Measurements from ENCODE around the gene SNX18. TPM values are rescaled to one million over a fixed set of nuclear protein-coding genes. Genes with fewer than 3 reads are reported as not detected.

SNX18 gene
- total RNA-seq, 1 experiment from 2014 or later, result 14.3 TPM

GRCh38 chr5:54519509-54519876 lies 1.9 kb downstream of the SNX18 start:
- Histone ChIP-seq H3K9ac (ENCODE audit: low read length) (no peak overlapping the region), H4K20me1 (ENCODE audit: low read length) (0 out of 2 replicates have a peak, but pooled peaks cover 8% of the 10 kb centered on the region), H3K9me3 (ENCODE audit: low read length) (no peaks in the 10 kb centered on the region), H3K4me1 (ENCODE audit: insufficient read depth, low read length) (peaks cover 36% of the 10 kb centered on the region), H3K79me2 (ENCODE audit: low read length) (peaks cover 63% of the 10 kb centered on the region), H2AFZ (ENCODE audit: low read length) (no peak overlapping the region), H3K9me2 (replicated peaks; ENCODE audit: low read length) (no peaks in the 10 kb centered on the region), H3K27ac (ENCODE audit: low read length) (no peak overlapping the region), H3K4me2 (ENCODE audit: low read length) (peak overlapping the region; percentile 85), H3K4me3 (ENCODE audit: low read length) (peak overlapping the region; percentile 67), H3F3A (ENCODE audit: low read length, unreplicated experiment) (no peaks in the 10 kb centered on the region), H3K36me3 (ENCODE audit: low read depth, low read length) (no peaks in the 10 kb centered on the region), H3K27me3 (ENCODE audit: low read length) (no peaks in the 10 kb centered on the region)
- intact Hi-C loops (cut with micrococcal nuclease), result loop anchor here (5.0 kb wide), 1 partner anchor 103 kb away; no protein-coding TSS in a partner anchor
- ChIA-PET POLR2A (ENCODE audit: unreplicated experiment) (interaction anchor here (0.6 kb wide), 1 partner anchor 11 kb away, joined by 3 read pairs; no protein-coding TSS in a partner anchor), CTCF (no interaction called here)
- DNase-seq (no peak), ATAC-seq (no peak)
- TF ChIP-seq CTCF (conservative IDR thresholded peaks at IDR 0.05; ENCODE audit: low read depth, low read length) (no peak), EZH2phosphoT487 (IDR thresholded peaks at IDR 0.05; ENCODE audit: borderline replicate concordance, low read length) (no peak), EZH2 (IDR thresholded peaks at IDR 0.05; ENCODE audit: low read length, unreplicated experiment) (no peak)
- no TSS peak for BruUV-seq (replicated peaks)

- H3K9me3 ChIP-seq (ENCODE audit: low read length), result no peaks in the 10 kb centered on the region
- ATAC-seq (no peak), DNase-seq (peak; percentile 20)
- no peak overlapping the region for H2AFZ ChIP-seq (ENCODE audit: low read length)
- 0 out of 2 replicates have a peak, but pooled peaks cover 8% of the 10 kb centered on the region for H4K20me1 ChIP-seq (ENCODE audit: low read length)
- H3K27me3 ChIP-seq (ENCODE audit: low read length), result no peaks in the 10 kb centered on the region
- peaks cover 73% of the 10 kb centered on the region for H3K79me2 ChIP-seq (ENCODE audit: low read length)
- H3K9me2 ChIP-seq (replicated peaks; ENCODE audit: low read length), result no peaks in the 10 kb centered on the region
- TF ChIP-seq EZH2phosphoT487 (IDR thresholded peaks at IDR 0.05; ENCODE audit: borderline replicate concordance, low read length) (no peak), CTCF (conservative IDR thresholded peaks at IDR 0.05; ENCODE audit: low read depth, low read length) (no peak), EZH2 (IDR thresholded peaks at IDR 0.05; ENCODE audit: low read length, unreplicated experiment) (no peak)
- peak overlapping the region; percentile 67 for H3K4me3 ChIP-seq (ENCODE audit: low read length)
- peak overlapping the region; percentile 85 for H3K4me2 ChIP-seq (ENCODE audit: low read length)
- no peaks in the 10 kb centered on the region for H3K36me3 ChIP-seq (ENCODE audit: low read depth, low read length)
- ChIA-PET CTCF (no interaction called here), POLR2A (ENCODE audit: unreplicated experiment) (no interaction called here)
- no peak overlapping the region for H3K27ac ChIP-seq (ENCODE audit: low read length)
- no peaks in the 10 kb centered on the region for H3F3A ChIP-seq (ENCODE audit: low read length, unreplicated experiment)
- H3K9ac ChIP-seq (ENCODE audit: low read length), result peak overlapping the region; percentile 16; the same call in 1 of the 2 replicates
- peaks cover 36% of the 10 kb centered on the region for H3K4me1 ChIP-seq (ENCODE audit: insufficient read depth, low read length)
- no TSS peak for BruUV-seq (replicated peaks)
- intact Hi-C loops (cut with micrococcal nuclease), result loop anchor here (10.0 kb wide), 2 partner anchors 124 to 184 kb away; no protein-coding TSS in a partner anchor
Measured at GRCh38 chr5:54520438-54520846, 2.9 kb downstream of the SNX18 start.

- Histone ChIP-seq H2AFZ (ENCODE audit: low read length) (no peak overlapping the region), H3K79me2 (ENCODE audit: low read length) (peaks cover 78% of the 10 kb centered on the region), H3K9me3 (ENCODE audit: low read length) (no peaks in the 10 kb centered on the region), H3K9me2 (replicated peaks; ENCODE audit: low read length) (no peaks in the 10 kb centered on the region), H4K20me1 (ENCODE audit: low read length) (0 out of 2 replicates have a peak, but pooled peaks cover 8% of the 10 kb centered on the region), H3K4me2 (ENCODE audit: low read length) (peak overlapping the region; percentile 85), H3K36me3 (ENCODE audit: low read depth, low read length) (no peaks in the 10 kb centered on the region), H3K27ac (ENCODE audit: low read length) (no peak overlapping the region), H3K4me1 (ENCODE audit: insufficient read depth, low read length) (peaks cover 36% of the 10 kb centered on the region), H3K9ac (ENCODE audit: low read length) (peak overlapping the region; percentile 16; the same call in 1 of the 2 replicates), H3F3A (ENCODE audit: low read length, unreplicated experiment) (no peaks in the 10 kb centered on the region), H3K4me3 (ENCODE audit: low read length) (peak overlapping the region; percentile 67), H3K27me3 (ENCODE audit: low read length) (no peaks in the 10 kb centered on the region)
- intact Hi-C loops (cut with micrococcal nuclease), result loop anchor here (10.0 kb wide), 2 partner anchors 124 to 184 kb away; no protein-coding TSS in a partner anchor
- DNase-seq, result no peak
- POLR2A ChIA-PET (ENCODE audit: unreplicated experiment), result no interaction called here
- BruUV-seq (replicated peaks), result no TSS peak
- ATAC-seq, result no peak
- CTCF ChIA-PET, result no interaction called here
- no peak for TF ChIP-seq EZH2 (IDR thresholded peaks at IDR 0.05; ENCODE audit: low read length, unreplicated experiment)
- no peak for TF ChIP-seq CTCF (conservative IDR thresholded peaks at IDR 0.05; ENCODE audit: low read depth, low read length)
- TF ChIP-seq EZH2phosphoT487 (IDR thresholded peaks at IDR 0.05; ENCODE audit: borderline replicate concordance, low read length), result no peak
Measured at GRCh38 chr5:54520940-54521339, 3.4 kb downstream of the SNX18 start.
